GM23338 (cell line): ENCODE data around the gene MYO9B. TPM values are rescaled to one million over a fixed set of nuclear protein-coding genes. Genes with fewer than 3 reads are reported as not detected.

Experiments used
- ATAC-seq: fragments of 200-7000 bp; cut with Tn5 transposase; 3 replicates; pipeline ENCODE4 v1.9.1; 2020
- DNase-seq: peaks from one replicate; pipeline ENCODE4 v3.0.0-alpha.2; 2015; ENCODE audit warnings: low spot score
- H2AFZ ChIP-seq: fragments of 200-600 bp; sonication (generic); 2 replicates; pipeline ENCODE4 v1.8.0; 2016; ENCODE audit warnings: antibody characterized with exemption, mild to moderate bottlenecking, moderate library complexity
- H3F3A ChIP-seq: fragments of 200-600 bp; sonication (generic); replicated peaks from 2 replicates; pipeline ENCODE4 v1.8.0; 2017; ENCODE audit warnings: antibody characterized with exemption, mixed run types, low read depth
- H3K27ac ChIP-seq: fragments of 200-600 bp; sonication (generic); 2 replicates; pipeline ENCODE4 v1.6.1; 2016; ENCODE audit warnings: low read depth
- H3K27me3 ChIP-seq: fragments of 200-600 bp; sonication (generic); 2 replicates; pipeline ENCODE4 v1.8.0; 2016; ENCODE audit warnings: mild to moderate bottlenecking, mixed run types, moderate library complexity; ENCODE audit not compliant: insufficient read depth
- H3K36me3 ChIP-seq: fragments of 200-600 bp; sonication (generic); 2 replicates; pipeline ENCODE4 v1.8.0; 2016; ENCODE audit warnings: mild to moderate bottlenecking; ENCODE audit not compliant: insufficient read depth
- H3K4me1 ChIP-seq: fragments of 200-600 bp; sonication (generic); 2 replicates; pipeline ENCODE4 v1.8.0; 2016; ENCODE audit warnings: mild to moderate bottlenecking, moderate library complexity; ENCODE audit not compliant: insufficient read depth
- H3K4me2 ChIP-seq: fragments of 200-600 bp; sonication (generic); 2 replicates; pipeline ENCODE4 v1.7.1; 2017; ENCODE audit warnings: mixed run types
- H3K4me3 ChIP-seq: fragments of 200-600 bp; sonication (generic); 2 replicates; pipeline ENCODE4 v1.6.1; 2016; ENCODE audit warnings: mixed run types
- H3K79me2 ChIP-seq: fragments of 200-600 bp; sonication (generic); replicated peaks from 2 replicates; pipeline ENCODE4 v1.8.0; 2017; ENCODE audit warnings: mild to moderate bottlenecking; ENCODE audit not compliant: insufficient read depth
- H3K9me2 ChIP-seq: fragments of 200-600 bp; sonication (generic); 2 replicates; pipeline ENCODE4 v1.8.0; 2017; ENCODE audit not compliant: insufficient read depth
- H4K20me1 ChIP-seq: fragments of 200-600 bp; sonication (generic); replicated peaks from 2 replicates; pipeline ENCODE4 v1.8.0; 2017; ENCODE audit warnings: mild to moderate bottlenecking; ENCODE audit not compliant: insufficient read depth
- H3K27ac Mint-ChIP-seq: 2 replicates; pipeline ENCODE4 v1.8.0; 2020; ENCODE audit warnings: inconsistent platforms, mild to moderate bottlenecking, moderate library complexity, mixed read lengths
- H3K27me3 Mint-ChIP-seq: 3 replicates; pipeline ENCODE4 v1.8.0; 2022; ENCODE audit warnings: low read depth, mild to moderate bottlenecking, moderate library complexity, mixed read lengths, inconsistent platforms; ENCODE audit not compliant: insufficient read depth, poor library complexity
- H3K36me3 Mint-ChIP-seq: 3 replicates; pipeline ENCODE4 v1.8.0; 2021; ENCODE audit warnings: low read depth, mild to moderate bottlenecking, inconsistent platforms, moderate library complexity, mixed read lengths
- H3K4me1 Mint-ChIP-seq: 3 replicates; pipeline ENCODE4 v1.8.0; 2020; ENCODE audit warnings: mild to moderate bottlenecking, inconsistent platforms, mixed read lengths
- H3K4me3 Mint-ChIP-seq: 3 replicates; pipeline ENCODE4 v1.8.0; 2021; ENCODE audit warnings: moderate library complexity, mild to moderate bottlenecking, inconsistent platforms, mixed read lengths
- H3K9me3 Mint-ChIP-seq: 3 replicates; pipeline ENCODE4 v1.8.0; 2020; ENCODE audit warnings: moderate library complexity, mild to moderate bottlenecking, inconsistent platforms, mixed read lengths
- CREB1 ChIP-seq: fragments of 250-450 bp; sonication (Bioruptor Pico); IDR thresholded peaks from 2 replicates; pipeline ENCODE4 v1.5.0; 2020; ENCODE audit warnings: low read depth, mild to moderate bottlenecking, moderate library complexity
- ETS1 ChIP-seq: IDR thresholded peaks from 2 replicates; pipeline ENCODE4 v1.6.1; 2016; ENCODE audit warnings: antibody characterized with exemption
- EZH2 ChIP-seq: fragments of 200-600 bp; sonication (generic); IDR thresholded peaks from one replicate; pipeline ENCODE4 v1.8.0; 2017; ENCODE audit warnings: antibody characterized with exemption, mild to moderate bottlenecking, low read depth; ENCODE audit not compliant: unreplicated experiment
- EZH2phosphoT487 ChIP-seq: fragments of 200-600 bp; sonication (generic); IDR thresholded peaks from one replicate; pipeline ENCODE4 v1.8.1; 2018; ENCODE audit warnings: antibody characterized with exemption; ENCODE audit not compliant: unreplicated experiment
- JUNB ChIP-seq: IDR thresholded peaks from one replicate; pipeline ENCODE4 v1.6.1; 2016; ENCODE audit warnings: antibody characterized with exemption; ENCODE audit not compliant: unreplicated experiment
- NANOG ChIP-seq: IDR thresholded peaks from 2 replicates; pipeline ENCODE4 v1.6.1; 2016; ENCODE audit warnings: antibody characterized with exemption, borderline replicate concordance
- POLR2AphosphoS5 ChIP-seq: IDR thresholded peaks from 2 replicates; pipeline ENCODE4 v1.6.1; 2016; ENCODE audit warnings: antibody characterized with exemption, low read depth
- REST ChIP-seq: IDR thresholded peaks from one replicate; pipeline ENCODE4 v1.6.1; 2018; ENCODE audit warnings: antibody characterized with exemption; ENCODE audit not compliant: unreplicated experiment
- STAT1 ChIP-seq: IDR thresholded peaks from one replicate; pipeline ENCODE4 v1.6.1; 2016; ENCODE audit warnings: antibody characterized with exemption; ENCODE audit not compliant: unreplicated experiment
- ZNF114 ChIP-seq: fragments of 250-450 bp; sonication (Bioruptor Pico); IDR thresholded peaks from 2 replicates; pipeline ENCODE4 v1.5.0; 2020; ENCODE audit warnings: mild to moderate bottlenecking, moderate library complexity
- ZNF331 ChIP-seq: fragments of 250-450 bp; sonication (Bioruptor Pico); IDR thresholded peaks from 2 replicates; pipeline ENCODE4 v1.5.0; 2020; ENCODE audit warnings: low read depth, mild to moderate bottlenecking, moderate library complexity
- ZNF462 ChIP-seq: fragments of 250-450 bp; sonication (Bioruptor Pico); IDR thresholded peaks from 2 replicates; pipeline ENCODE4 v1.5.0; 2020; ENCODE audit warnings: mild to moderate bottlenecking, moderate library complexity
- polyA plus RNA-seq: library from polyadenylated mRNA; unstranded; fragments of >200 nt; fragmentation: Nextera tagmentation; extraction: Ambion mirVana; gene quantifications from 2 replicates; pipeline ENCODE4 v1.2.1, GENCODE V29; 2016
- total RNA-seq: library from RNA; depleted of rRNA; stranded (reverse); fragments of >200 nt; shearing (Covaris generic); gene quantifications from 2 replicates; pipeline ENCODE4 v1.2.3, GENCODE V29; 2014

Gene MYO9B
- total and polyA plus RNA-seq, 2 experiments from 2014 or later = 28.7 to 61.3 TPM

- peaks cover 17% of the 10 kb centered on the region for H3K4me1 Mint-ChIP-seq
- TF ChIP-seq NANOG = no peak
- no peak overlapping the region for H2AFZ ChIP-seq
- no peak overlapping the region for H3K4me2 ChIP-seq
- no peaks in the 10 kb centered on the region for H3K79me2 ChIP-seq
- H3K27me3 Mint-ChIP-seq = peaks cover 7% of the 10 kb centered on the region
- peaks cover 8% of the 10 kb centered on the region for H3K4me1 ChIP-seq
- H3K27ac ChIP-seq = no peak overlapping the region
- peaks cover 42% of the 10 kb centered on the region for H3K36me3 Mint-ChIP-seq
- H3K27ac Mint-ChIP-seq = no peak overlapping the region
- no peak overlapping the region for H3K4me3 ChIP-seq
- peaks cover 9% of the 10 kb centered on the region for H3K36me3 ChIP-seq
- no peaks in the 10 kb centered on the region; the same call in 1 of the 2 replicates for H4K20me1 ChIP-seq
- H3K9me3 Mint-ChIP-seq = no peaks in the 10 kb centered on the region
- H3K4me3 Mint-ChIP-seq = no peak overlapping the region
- H3K27me3 ChIP-seq = no peaks in the 10 kb centered on the region
- no peaks in the 10 kb centered on the region for H3K9me2 ChIP-seq
- H3F3A ChIP-seq = peaks cover 10% of the 10 kb centered on the region; the same call in 1 of the 2 replicates
- ATAC-seq (no peak), DNase-seq (no peak)
Observed at GRCh38 chr19:17156296-17156946, 80.8 kb downstream of the MYO9B start.

- peaks cover 7% of the 10 kb centered on the region for H3K27me3 Mint-ChIP-seq
- Histone ChIP-seq H3K9me2 (no peaks in the 10 kb centered on the region), H3K4me2 (no peak overlapping the region), H3K4me1 (peaks cover 8% of the 10 kb centered on the region), H3K27me3 (no peaks in the 10 kb centered on the region), H3K4me3 (no peak overlapping the region), H4K20me1 (no peaks in the 10 kb centered on the region; the same call in 1 of the 2 replicates), H2AFZ (no peak overlapping the region), H3F3A (peaks cover 10% of the 10 kb centered on the region; the same call in 1 of the 2 replicates), H3K79me2 (no peaks in the 10 kb centered on the region), H3K36me3 (peaks cover 9% of the 10 kb centered on the region), H3K27ac (no peak overlapping the region)
- no peak for DNase-seq
- peaks cover 17% of the 10 kb centered on the region for H3K4me1 Mint-ChIP-seq
- H3K9me3 Mint-ChIP-seq = no peaks in the 10 kb centered on the region
- H3K27ac Mint-ChIP-seq = no peak overlapping the region
- peaks cover 42% of the 10 kb centered on the region for H3K36me3 Mint-ChIP-seq
- no peak for ATAC-seq
- H3K4me3 Mint-ChIP-seq = no peak overlapping the region
- TF ChIP-seq ETS1 (no peak), NANOG (no peak), CREB1 (CRISPR knock-in tag) (no peak), EZH2 (no peak), ZNF114 (no peak), ZNF462 (no peak), REST (no peak), STAT1 (no peak), EZH2phosphoT487 (no peak), JUNB (no peak), ZNF331 (CRISPR knock-in tag) (no peak), POLR2AphosphoS5 (no peak)
Observed at GRCh38 chr19:17156947-17157302, 81.3 kb downstream of the MYO9B start.
